Activated CD4-positive, CD25-positive, alpha-beta regulatory T cell treated with anti-CD3 and anti-CD28 coated beads, Interleukin-2, amount 50 U/mL, for 72 hours (primary cell): ENCODE measurements around the gene PPARG.

Experiments
- DNase-seq: peaks from one replicate; pipeline ENCODE4 v3.0.0; 2021

Gene PPARG

GRCh38 chr3:12313519-12313918, 24.6 kb downstream of the PPARG start:
- DNase-seq = no peak

GRCh38 chr3:12316253-12316652, 27.4 kb downstream of the PPARG start:
- DNase-seq = no peak

DNA sequence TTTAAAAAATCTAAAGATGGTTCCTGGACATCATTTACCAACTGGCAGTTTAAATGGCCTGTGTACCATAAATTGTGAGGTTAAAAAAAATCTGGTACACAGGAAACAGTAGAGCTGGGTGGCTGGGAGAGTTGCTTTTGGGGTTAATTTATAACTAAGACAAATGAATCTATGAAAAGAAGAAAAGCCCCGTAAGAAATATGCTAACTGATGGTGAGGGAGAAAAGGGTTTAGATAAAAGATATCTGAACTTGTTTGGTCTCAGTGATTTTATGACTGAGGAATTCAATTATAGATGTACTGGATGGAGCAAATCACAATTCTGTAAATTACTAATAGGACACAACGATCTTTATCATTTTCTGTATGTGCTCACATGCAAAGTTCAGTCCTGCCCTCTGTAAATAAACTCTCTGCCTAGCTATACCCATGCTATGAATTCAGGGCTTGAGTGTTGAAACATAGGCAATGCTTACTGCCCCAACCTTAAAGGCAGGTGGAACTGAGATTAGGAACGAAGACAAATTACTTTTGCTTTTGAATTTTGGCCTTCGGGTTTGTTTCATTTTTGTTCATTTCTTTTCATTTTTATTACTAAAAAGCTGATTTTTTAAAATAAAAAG, 28.0 kb downstream of the PPARG start:
- DNase-seq = no peak

GRCh38 chr3:12317914-12318313, 29.0 kb downstream of the PPARG start:
- DNase-seq = no peak

DNA sequence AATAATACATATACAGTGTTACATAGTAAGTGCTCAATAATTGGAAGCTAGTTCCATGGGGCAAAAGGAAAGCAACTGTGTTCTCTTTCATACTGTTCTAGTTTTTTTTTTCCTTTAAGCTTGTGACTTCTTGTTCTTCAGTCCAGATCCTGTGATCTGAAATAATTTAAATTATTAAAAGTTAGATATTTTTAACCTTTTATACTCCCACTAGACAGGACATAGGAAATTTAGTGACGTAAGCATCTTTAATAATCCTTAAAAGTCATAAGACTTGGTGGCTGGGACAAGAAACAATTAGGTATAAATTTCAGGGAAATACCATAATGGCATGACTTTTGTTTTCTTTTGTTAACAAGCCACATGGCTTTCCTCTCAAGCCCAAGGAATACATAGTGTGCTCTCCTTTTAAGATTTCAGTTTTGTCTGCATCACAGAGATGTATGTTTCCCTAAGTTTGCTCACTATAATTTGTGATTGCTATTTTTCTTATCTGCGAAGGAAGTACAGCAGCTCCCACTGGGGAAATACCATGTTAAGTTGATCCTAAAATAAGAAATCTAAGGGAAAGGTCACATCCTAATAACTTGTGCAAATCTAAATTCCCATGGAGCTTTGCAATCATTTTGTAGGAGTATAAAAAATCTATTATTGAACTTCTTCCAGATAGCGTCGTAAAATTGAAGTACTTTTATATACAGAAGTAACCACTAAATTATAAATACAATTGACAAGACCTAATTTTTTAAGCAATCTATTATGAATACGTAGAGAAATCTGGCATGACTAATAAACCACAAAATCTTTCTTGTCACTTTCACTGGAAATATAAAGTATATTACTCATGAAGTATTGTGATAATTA, 30.1 kb downstream of the PPARG start:
- no peak for DNase-seq

DNA sequence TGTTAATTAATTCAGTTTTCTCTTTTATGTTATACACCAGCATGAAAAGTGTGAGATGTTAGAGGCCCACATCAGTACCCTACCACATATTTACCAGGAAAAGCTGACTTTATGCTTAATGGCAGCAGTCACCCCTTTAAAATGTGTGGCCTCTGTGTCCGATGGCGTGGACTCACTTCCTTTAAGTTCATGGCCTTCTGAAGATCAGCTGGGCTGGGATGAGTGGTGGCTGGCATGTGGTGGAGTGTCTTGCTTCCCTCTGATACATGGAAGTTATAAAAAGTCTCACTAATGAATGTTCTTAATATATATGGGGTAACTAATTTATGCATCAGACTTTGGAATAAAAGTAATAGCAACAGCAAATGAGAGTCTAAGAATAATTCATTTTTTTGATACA, 32.1 kb downstream of the PPARG start:
- no peak for DNase-seq

GRCh38 chr3:12323237-12323636, 34.4 kb downstream of the PPARG start:
- DNase-seq = no peak

- no peak for DNase-seq
Observed at GRCh38 chr3:12325586-12326515, 37.0 kb downstream of the PPARG start.

- no peak for DNase-seq
Observed at GRCh38 chr3:12327021-12327420, 38.2 kb downstream of the PPARG start.

- no peak for DNase-seq
Observed at GRCh38 chr3:12328132-12328836, 39.4 kb downstream of the PPARG start.

- no peak for DNase-seq
Observed at GRCh38 chr3:12328837-12329462, 40.1 kb downstream of the PPARG start.

GRCh38 chr3:12334786-12335185, 45.9 kb downstream of the PPARG start:
- DNase-seq = no peak

DNA sequence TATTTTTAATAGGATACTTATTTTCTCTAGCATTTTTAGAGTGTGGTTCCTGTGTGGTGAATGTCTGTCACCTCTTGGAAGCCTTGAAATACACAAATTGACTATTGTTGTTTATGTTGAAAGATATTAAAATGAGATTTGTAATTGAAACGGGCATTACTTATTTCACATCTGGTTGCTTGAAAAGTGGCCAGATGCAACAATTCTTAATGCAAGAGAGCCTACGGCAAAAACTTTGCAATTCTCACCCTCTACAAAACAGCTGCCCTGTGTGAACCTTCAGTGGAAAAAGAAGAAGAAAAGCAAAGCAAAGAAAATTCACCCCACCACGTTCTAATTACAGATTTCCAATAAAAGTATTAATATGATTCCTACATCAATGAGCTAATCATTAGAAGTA, 46.6 kb downstream of the PPARG start:
- DNase-seq = no peak

GRCh38 chr3:12336099-12336498, 47.2 kb downstream of the PPARG start:
- no peak for DNase-seq

DNA sequence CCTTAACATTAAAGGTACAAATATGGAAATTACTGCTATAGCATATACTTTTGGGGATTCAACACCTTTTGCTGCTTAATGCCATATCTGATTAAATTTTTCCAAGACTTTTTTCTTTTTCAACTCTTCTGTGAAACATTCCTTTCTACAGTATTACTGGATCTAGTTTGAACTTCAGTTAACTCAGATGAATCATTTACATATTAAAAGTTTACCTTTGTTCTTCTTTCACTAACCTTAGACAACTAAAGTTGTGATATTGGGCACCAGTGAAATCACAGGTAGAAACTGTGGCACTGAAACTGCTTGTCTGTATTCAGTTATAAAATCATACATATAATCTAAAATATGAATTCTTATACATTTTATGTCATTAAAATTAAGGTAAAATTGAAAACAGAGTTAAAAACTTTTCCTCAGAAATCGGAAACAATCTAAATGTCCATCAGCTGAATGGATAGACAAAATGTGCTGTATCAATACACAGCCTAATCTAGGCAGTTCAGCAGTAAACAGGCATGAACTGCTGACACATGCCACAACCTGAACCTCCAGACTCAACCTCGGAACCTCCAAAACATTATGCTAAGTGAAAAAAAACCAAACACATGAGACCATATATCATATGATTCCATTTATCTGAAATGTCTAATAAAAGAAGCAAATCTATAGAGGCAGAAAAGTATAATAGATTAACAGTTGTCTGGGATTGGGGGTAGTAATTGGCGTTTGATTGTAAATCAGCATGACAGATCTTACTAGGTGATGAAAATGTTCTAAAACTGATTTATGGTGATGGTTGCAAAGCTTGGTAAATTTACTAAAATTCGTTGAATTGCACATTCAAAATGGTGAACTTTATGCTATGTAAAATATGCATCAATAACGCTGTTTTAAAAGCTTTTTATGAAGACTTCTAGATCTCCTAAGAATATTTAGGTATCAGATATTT, 50.0 kb downstream of the PPARG start:
- DNase-seq = no peak

DNA sequence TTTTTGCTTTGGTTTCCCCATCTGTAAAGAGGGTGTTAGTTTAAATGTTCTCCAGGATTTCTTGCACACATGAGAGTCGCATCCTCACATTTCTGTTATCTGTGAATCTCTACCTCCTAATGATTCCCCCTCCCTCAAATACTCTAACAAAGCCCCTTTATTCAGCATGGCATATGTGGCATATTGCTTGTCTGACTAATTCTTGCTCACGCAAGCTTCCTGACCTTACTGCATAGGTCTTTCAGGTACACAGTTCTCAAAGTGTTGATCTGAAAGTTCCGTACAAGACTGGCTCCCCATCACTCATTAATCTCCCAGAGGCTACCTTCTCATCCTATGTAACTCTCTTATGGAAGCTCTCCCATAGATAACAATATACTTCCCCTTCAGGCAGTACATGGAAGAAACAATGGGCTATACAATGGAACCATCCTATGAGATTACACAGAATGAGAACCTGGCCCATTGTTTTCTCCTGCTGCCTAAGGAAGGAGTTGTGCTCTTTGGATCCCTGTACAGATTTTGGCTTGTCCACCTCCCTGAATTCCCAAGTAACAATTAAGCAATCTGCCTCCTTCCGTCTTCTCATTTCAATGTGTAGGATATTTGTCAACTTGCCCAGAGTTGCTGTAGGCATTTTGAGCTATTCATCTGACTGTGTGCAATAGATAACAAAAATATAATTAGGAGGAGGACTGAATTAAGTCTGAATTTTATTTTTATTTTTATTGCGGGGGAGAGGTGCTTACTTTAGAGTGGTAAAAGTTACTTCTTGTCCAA, 51.0 kb downstream of the PPARG start:
- no peak for DNase-seq

GRCh38 chr3:12340506-12340905, 51.6 kb downstream of the PPARG start:
- no peak for DNase-seq

- DNase-seq = no peak
Observed at GRCh38 chr3:12342151-12342550, 53.3 kb downstream of the PPARG start.

DNA sequence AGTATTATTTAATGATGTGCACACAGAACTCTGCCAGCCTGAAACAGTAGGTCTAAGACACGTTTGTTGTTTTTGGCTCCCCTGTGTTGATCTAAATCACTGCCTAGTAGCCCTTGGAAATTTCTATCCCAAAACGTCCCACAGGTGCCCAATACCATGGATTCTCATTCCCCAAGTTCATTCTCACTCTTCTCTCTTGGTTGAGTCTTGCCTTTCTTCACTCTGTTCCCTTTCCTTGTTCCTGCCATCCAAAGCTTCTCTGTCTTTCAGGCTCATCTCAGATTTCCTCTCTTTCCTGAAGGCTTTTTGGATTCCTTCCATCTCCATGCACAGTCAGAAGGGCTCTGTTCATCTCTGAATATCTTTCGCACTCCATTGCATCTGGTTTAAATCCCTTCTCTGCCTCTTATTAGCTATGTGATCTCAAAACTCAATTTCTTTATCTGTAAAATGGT, 54.2 kb downstream of the PPARG start:
- DNase-seq = no peak

- no peak for DNase-seq
Observed at GRCh38 chr3:12345141-12345561, 56.3 kb downstream of the PPARG start.
